Amniotic epithelial cell (primary cell): ENCODE results near the gene VARS1.
"Not testable (repeated sequence)": the region's sequence is repeated elsewhere in the genome, so short reads cannot be mapped to it uniquely, and the experiment has no call there.

Experiments
- DNase-seq: peaks from one replicate; pipeline ENCODE4 v3.0.0-alpha.2; 2010; ENCODE audit warnings: low read depth

Gene VARS1

GRCh38 chr6:31822036-31822821 lies 26.7 kb upstream of the VARS1 start:
- DNase-seq, result peak; percentile 78

- no peak for DNase-seq
Measured at GRCh38 chr6:31821301-31822035, 25.9 kb upstream of the VARS1 start.

GRCh38 chr6:31820399-31820798 lies 24.8 kb upstream of the VARS1 start:
- DNase-seq, result not testable (repeated sequence)

- DNase-seq, result no peak
Measured at GRCh38 chr6:31819871-31820299, 24.3 kb upstream of the VARS1 start.

GRCh38 chr6:31817929-31818511 lies 22.5 kb upstream of the VARS1 start:
- DNase-seq, result not testable (repeated sequence)

- not testable (repeated sequence) for DNase-seq
Measured at GRCh38 chr6:31817133-31817928, 21.8 kb upstream of the VARS1 start.

GRCh38 chr6:31815025-31815838 lies 19.7 kb upstream of the VARS1 start, which contains the start of the genes HSPA1A and HSPA1L:
Gene HSPA1A, plus strand, starts transcription at chr6:31815543. Its CDS starts 214 bp downstream, at chr6:31815757.
Gene HSPA1L, minus strand, starts transcription at chr6:31815283. Its CDS starts 3,311 bp downstream, at chr6:31811972.
- DNase-seq, result peak; percentile 93

GRCh38 chr6:31814677-31815024 lies 19.1 kb upstream of the VARS1 start:
- peak; percentile 99 for DNase-seq

- DNase-seq, result no peak
Measured at GRCh38 chr6:31813465-31813849, 17.9 kb upstream of the VARS1 start.

GRCh38 chr6:31811645-31812044 lies 16.1 kb upstream of the VARS1 start:
- no peak for DNase-seq

GRCh38 chr6:31808599-31808998 lies 13.0 kb upstream of the VARS1 start:
- not testable (repeated sequence) for DNase-seq

GRCh38 chr6:31806470-31807272 lies 11.1 kb upstream of the VARS1 start, which contains the start of gene LSM2:
Gene LSM2, minus strand, starts transcription at chr6:31806966. Its CDS starts 209 bp downstream, at chr6:31806757.
- peak; percentile 95 for DNase-seq

GRCh38 chr6:31805939-31806469 lies 10.5 kb upstream of the VARS1 start:
- no peak for DNase-seq

- not testable (repeated sequence) for DNase-seq
Measured at GRCh38 chr6:31801031-31801927, 5.7 kb upstream of the VARS1 start.

- DNase-seq, result no peak
Measured at GRCh38 chr6:31799781-31800180, 4.2 kb upstream of the VARS1 start.

GRCh38 chr6:31797588-31797987 lies 2.0 kb upstream of the VARS1 start:
- no peak for DNase-seq

- no peak for DNase-seq
Measured at GRCh38 chr6:31796993-31797385, 1.4 kb upstream of the VARS1 start.

- no peak for DNase-seq
Measured at GRCh38 chr6:31794866-31795615, 511 bp downstream of the VARS1 start.
